Fibroblast of lung (primary cell): ENCODE data around the gene NTN1. TPM values are rescaled to one million over a fixed set of nuclear protein-coding genes. Genes with fewer than 3 reads are reported as not detected.

Experiments
- DNase-seq, 2 donors: peaks; one replicate each; pipeline versions ENCODE4 v3.0.0 to v3.0.0-alpha.2; 2010; ENCODE audit warnings: low read depth in 2 of 2
- H2AFZ ChIP-seq: 2 replicates; pipeline ENCODE4 v1.5.1; 2012; ENCODE audit warnings: low read length, control low read depth, inconsistent platforms
- H3K27ac ChIP-seq: 2 replicates; pipeline ENCODE4 v1.5.1; 2011; ENCODE audit warnings: low read length, control low read depth; ENCODE audit not compliant: insufficient read depth
- H3K27me3 ChIP-seq: 2 replicates; pipeline ENCODE4 v1.5.1; 2011; ENCODE audit warnings: mild to moderate bottlenecking, low read length; ENCODE audit not compliant: control insufficient read depth, insufficient read depth
- H3K36me3 ChIP-seq: 2 replicates; pipeline ENCODE4 v1.5.1; 2011; ENCODE audit warnings: low read length; ENCODE audit not compliant: control insufficient read depth, insufficient read depth
- H3K4me1 ChIP-seq: 2 replicates; pipeline ENCODE4 v1.5.1; 2011; ENCODE audit warnings: low read length; ENCODE audit not compliant: control insufficient read depth, insufficient read depth; ENCODE audit errors: extremely low read depth
- H3K4me2 ChIP-seq: 2 replicates; pipeline ENCODE4 v1.5.1; 2011; ENCODE audit warnings: low read length, control low read depth; ENCODE audit not compliant: insufficient read depth; ENCODE audit errors: extremely low read depth
- H3K4me3 ChIP-seq, 4 experiments: fragments of 200-600 bp in 1 of 4; sonication (generic) in 1 of 4; replicated peaks in 1 of 4; 2 replicates each; pipeline ENCODE4 v1.5.1; 2011 to 2016; ENCODE audit warnings: low read length in 4 of 4, low read depth in 3 of 4, mild to moderate bottlenecking in 3 of 4, control low read depth in 2 of 4, inconsistent platforms in 1 of 4, mixed read lengths in 1 of 4; ENCODE audit not compliant: insufficient read depth in 1 of 4; ENCODE audit errors: control extremely low read depth in 1 of 4
- H3K79me2 ChIP-seq: 2 replicates; pipeline ENCODE4 v1.5.1; 2012; ENCODE audit warnings: mild to moderate bottlenecking, low read length, inconsistent platforms; ENCODE audit not compliant: control insufficient read depth, insufficient read depth
- H3K9ac ChIP-seq: 2 replicates; pipeline ENCODE4 v1.5.1; 2011; ENCODE audit warnings: mild to moderate bottlenecking, low read length, control low read depth; ENCODE audit not compliant: insufficient read depth
- H3K9me3 ChIP-seq: 2 replicates; pipeline ENCODE4 v1.5.1; 2012; ENCODE audit warnings: low read depth, low read length; ENCODE audit not compliant: control insufficient read depth, insufficient read depth
- H4K20me1 ChIP-seq: 2 replicates; pipeline ENCODE4 v1.5.1; 2011; ENCODE audit warnings: low read length; ENCODE audit not compliant: control insufficient read depth, insufficient read depth; ENCODE audit errors: extremely low read depth
- EZH2 ChIP-seq: IDR thresholded peaks from 2 replicates; pipeline ENCODE4 v1.5.1; 2012; ENCODE audit warnings: low read length, control low read depth, mild to moderate bottlenecking; ENCODE audit errors: missing control alignments
- polyA plus RNA-seq, 2 donors: library from polyadenylated mRNA; depleted of rRNA in 1 of 2; stranded (reverse) in 1 of 2; unstranded in 1 of 2; fragments of >200 nt; gene quantifications; 2 replicates each; pipeline ENCODE4 v1.2.1, GENCODE V29; 2011 to 2012; ENCODE audit warnings: missing spikeins in 1 of 2
- total RNA-seq: library from RNA; depleted of rRNA; stranded (reverse); fragments of >200 nt; gene quantifications from 2 replicates; pipeline ENCODE4 v1.2.1, GENCODE V29; 2014
- TF ChIP-seq, protein P1 (sequence below), 2 donors: IDR thresholded peaks in 1 of 2; conservative IDR thresholded peaks in 1 of 2; 1 replicate in 1 of 2; 2 replicates in 1 of 2; pipeline ENCODE4 v1.5.1; 2011 to 2012; ENCODE audit warnings: low read length in 2 of 2, control low read depth in 1 of 2, inconsistent platforms in 1 of 2, low read depth in 1 of 2, mild to moderate bottlenecking in 1 of 2

Gene NTN1
- total and polyA plus RNA-seq, 2 donors (not counting 1 experiment from before 2014, with no cell fraction given) = 0.17 to 3.1 TPM

DNA sequence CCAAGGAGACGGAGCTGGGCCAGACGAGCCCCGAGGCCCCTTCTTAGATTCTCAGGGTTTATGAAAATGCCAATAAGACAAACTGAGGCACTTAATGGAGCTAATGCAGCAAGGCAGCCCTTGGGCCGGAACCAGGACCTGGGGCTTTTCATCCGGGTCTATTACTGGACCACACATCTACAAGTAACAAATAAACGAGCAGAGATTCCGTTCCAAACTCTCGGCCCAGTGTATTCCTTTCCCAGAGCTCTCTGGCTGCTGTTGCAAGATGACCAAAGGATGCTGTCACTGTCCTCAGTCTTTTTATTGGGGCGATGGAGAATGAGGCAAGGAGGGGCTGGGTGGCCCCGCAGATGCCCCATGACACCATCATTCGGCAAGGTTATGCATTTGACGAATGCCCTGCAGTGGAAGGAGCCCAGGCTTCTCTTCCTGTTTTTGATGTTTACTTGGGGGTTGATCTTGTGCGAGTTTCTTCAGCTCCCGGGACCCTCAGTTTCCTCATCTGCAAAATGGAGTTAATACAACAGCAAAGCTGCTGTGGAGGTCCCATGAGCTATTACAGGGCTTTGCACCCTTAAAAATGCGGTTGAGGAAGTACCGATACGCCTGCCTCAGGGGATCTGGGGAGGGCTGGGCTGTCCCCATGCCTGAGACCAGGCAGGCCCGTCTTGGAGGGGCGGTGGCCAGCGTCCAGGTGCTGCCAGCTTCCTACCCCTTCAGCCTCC lies 1.1 kb upstream of the NTN1 start:
- Histone ChIP-seq H3K4me3 (peak overlapping the region in 1 of 4 experiments; percentile 57), H2AFZ (no peak overlapping the region), H4K20me1 (no peaks in the 10 kb centered on the region), H3K9ac (no peak overlapping the region), H3K27ac (no peak overlapping the region), H3K27me3 (peaks cover 36% of the 10 kb centered on the region), H3K36me3 (no peaks in the 10 kb centered on the region), H3K79me2 (no peaks in the 10 kb centered on the region), H3K4me1 (no peaks in the 10 kb centered on the region), H3K9me3 (no peaks in the 10 kb centered on the region), H3K4me2 (no peak overlapping the region)
- DNase-seq = no peak
- TF ChIP-seq, protein P1, sequence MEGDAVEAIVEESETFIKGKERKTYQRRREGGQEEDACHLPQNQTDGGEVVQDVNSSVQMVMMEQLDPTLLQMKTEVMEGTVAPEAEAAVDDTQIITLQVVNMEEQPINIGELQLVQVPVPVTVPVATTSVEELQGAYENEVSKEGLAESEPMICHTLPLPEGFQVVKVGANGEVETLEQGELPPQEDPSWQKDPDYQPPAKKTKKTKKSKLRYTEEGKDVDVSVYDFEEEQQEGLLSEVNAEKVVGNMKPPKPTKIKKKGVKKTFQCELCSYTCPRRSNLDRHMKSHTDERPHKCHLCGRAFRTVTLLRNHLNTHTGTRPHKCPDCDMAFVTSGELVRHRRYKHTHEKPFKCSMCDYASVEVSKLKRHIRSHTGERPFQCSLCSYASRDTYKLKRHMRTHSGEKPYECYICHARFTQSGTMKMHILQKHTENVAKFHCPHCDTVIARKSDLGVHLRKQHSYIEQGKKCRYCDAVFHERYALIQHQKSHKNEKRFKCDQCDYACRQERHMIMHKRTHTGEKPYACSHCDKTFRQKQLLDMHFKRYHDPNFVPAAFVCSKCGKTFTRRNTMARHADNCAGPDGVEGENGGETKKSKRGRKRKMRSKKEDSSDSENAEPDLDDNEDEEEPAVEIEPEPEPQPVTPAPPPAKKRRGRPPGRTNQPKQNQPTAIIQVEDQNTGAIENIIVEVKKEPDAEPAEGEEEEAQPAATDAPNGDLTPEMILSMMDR (conservative IDR thresholded peaks at IDR 0.05 in 1 of 2, IDR thresholded peaks at IDR 0.05 in 1 of 2; ENCODE audit: low read depth in 1 of 2, low read length in 2 of 2) = no peak
- no peak for TF ChIP-seq EZH2

DNA sequence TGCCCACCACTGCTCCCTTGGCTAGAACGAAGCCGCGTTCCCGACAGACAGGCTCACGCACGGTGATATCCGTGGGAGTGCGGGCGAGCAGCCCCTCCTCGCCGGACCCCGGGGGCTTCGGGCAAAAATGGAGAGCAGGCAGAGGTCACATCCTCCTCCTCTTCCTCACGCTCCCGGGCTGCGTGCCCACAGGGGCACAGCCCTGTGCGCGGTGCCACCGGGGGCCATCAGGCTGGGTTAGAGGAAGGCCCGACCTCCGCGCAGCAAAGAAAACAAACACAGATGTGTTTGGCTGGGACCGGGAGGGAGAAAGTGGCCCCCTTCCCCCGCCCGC lies 519 bp upstream of the NTN1 start:
- H3K4me3 ChIP-seq = peak overlapping the region in 1 of 4 experiments; percentile 57
- H3K27me3 ChIP-seq = peaks cover 36% of the 10 kb centered on the region
- TF ChIP-seq EZH2 = peak; percentile 60
- TF ChIP-seq, protein P1 (conservative IDR thresholded peaks at IDR 0.05 in 1 of 2, IDR thresholded peaks at IDR 0.05 in 1 of 2; ENCODE audit: low read depth in 1 of 2, low read length in 2 of 2) = no peak
- no peaks in the 10 kb centered on the region for H3K4me1 ChIP-seq
- no peak overlapping the region for H2AFZ ChIP-seq
- H4K20me1 ChIP-seq = no peaks in the 10 kb centered on the region
- no peak overlapping the region for H3K27ac ChIP-seq
- H3K9ac ChIP-seq = no peak overlapping the region
- H3K36me3 ChIP-seq = no peaks in the 10 kb centered on the region
- H3K4me2 ChIP-seq = no peak overlapping the region
- H3K79me2 ChIP-seq = no peaks in the 10 kb centered on the region
- H3K9me3 ChIP-seq = no peaks in the 10 kb centered on the region
- no peak for DNase-seq

DNA sequence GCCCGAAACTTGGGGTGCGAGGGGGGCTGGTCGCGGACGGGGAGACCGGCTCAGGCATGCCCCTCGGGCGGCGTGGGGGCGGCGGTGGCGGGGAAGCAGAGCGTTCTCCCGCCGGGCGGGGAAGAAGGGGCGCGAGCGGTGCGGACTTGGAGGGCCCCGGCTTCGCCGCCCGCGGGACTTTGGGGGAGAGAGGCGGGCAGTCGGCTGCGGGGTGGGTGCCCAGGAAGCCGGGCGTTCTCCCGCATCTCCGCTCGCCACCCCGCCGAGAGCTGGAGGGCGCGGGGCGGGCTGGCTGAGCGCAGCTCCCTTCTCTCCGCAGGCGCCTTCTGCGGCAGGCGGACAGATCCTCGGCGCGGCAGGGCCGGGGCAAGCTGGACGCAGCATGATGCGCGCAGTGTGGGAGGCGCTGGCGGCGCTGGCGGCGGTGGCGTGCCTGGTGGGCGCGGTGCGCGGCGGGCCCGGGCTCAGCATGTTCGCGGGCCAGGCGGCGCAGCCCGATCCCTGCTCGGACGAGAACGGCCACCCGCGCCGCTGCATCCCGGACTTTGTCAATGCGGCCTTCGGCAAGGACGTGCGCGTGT lies 772 bp downstream of the NTN1 start:
- H4K20me1 ChIP-seq = no peaks in the 10 kb centered on the region
- no peaks in the 10 kb centered on the region for H3K79me2 ChIP-seq
- no peaks in the 10 kb centered on the region for H3K9me3 ChIP-seq
- H3K27ac ChIP-seq = no peak overlapping the region
- DNase-seq = peak; percentile 15 to 51
- H3K4me2 ChIP-seq = peak overlapping the region; percentile 92
- no peaks in the 10 kb centered on the region for H3K36me3 ChIP-seq
- H3K9ac ChIP-seq = no peak overlapping the region
- no peak overlapping the region for H2AFZ ChIP-seq
- no peak for TF ChIP-seq EZH2
- TF ChIP-seq, protein P1 (conservative IDR thresholded peaks at IDR 0.05 in 1 of 2, IDR thresholded peaks at IDR 0.05 in 1 of 2; ENCODE audit: low read depth in 1 of 2, low read length in 2 of 2) = no peak
- peaks cover 36% of the 10 kb centered on the region for H3K27me3 ChIP-seq
- H3K4me3 ChIP-seq = peak overlapping the region in 3 of 4 experiments; percentile 31 to 57 (median 34)
- H3K4me1 ChIP-seq = no peaks in the 10 kb centered on the region
